M059J (cell line): ENCODE measurements around the gene TM4SF5. TPM values are rescaled to one million over a fixed set of nuclear protein-coding genes. Genes with fewer than 3 reads are reported as not detected.
"Not testable (repeated sequence)": the region's sequence is repeated elsewhere in the genome, so short reads cannot be mapped to it uniquely, and the experiment has no call there.

ENCODE experiments used
- DNase-seq: peaks from one replicate; pipeline ENCODE4 v3.0.0-alpha.2; 2012; ENCODE audit warnings: low read depth
- total RNA-seq: library from RNA; depleted of rRNA; stranded (reverse); fragments of >200 nt; shearing (Covaris generic); gene quantifications from 2 replicates; pipeline ENCODE4 v1.2.3, GENCODE V29; 2014

Gene TM4SF5
- total RNA-seq, 1 experiment from 2014 or later, result not detected

- peak; percentile 84 for DNase-seq
Observed at GRCh38 chr17:4789951-4790704, 18.4 kb downstream of the TM4SF5 start.

GRCh38 chr17:4790705-4791088 lies 19.0 kb downstream of the TM4SF5 start:
- DNase-seq, result no peak

GRCh38 chr17:4795168-4795567 lies 23.5 kb downstream of the TM4SF5 start:
- no peak for DNase-seq

- DNase-seq, result peak; percentile 39
Observed at GRCh38 chr17:4796552-4796920, 24.9 kb downstream of the TM4SF5 start.

GRCh38 chr17:4800462-4801196 lies 28.9 kb downstream of the TM4SF5 start:
- no peak for DNase-seq

GRCh38 chr17:4802228-4802627 lies 30.5 kb downstream of the TM4SF5 start, which contains the start of gene C17orf114:
TSS of gene C17orf114 (minus strand) at chr17:4802328.
- no peak for DNase-seq

GRCh38 chr17:4806456-4806776 lies 34.7 kb downstream of the TM4SF5 start:
- peak; percentile 29 for DNase-seq

- DNase-seq, result peak; percentile 77
Observed at GRCh38 chr17:4806777-4807604, 35.3 kb downstream of the TM4SF5 start, which contains the start of gene PLD2. TSS of gene PLD2 (plus strand) at chr17:4807152. CDS start at chr17:4807773, 621 bp downstream.

- DNase-seq, result no peak
Observed at GRCh38 chr17:4807605-4808377, 36.1 kb downstream of the TM4SF5 start.

- DNase-seq, result no peak
Observed at GRCh38 chr17:4808378-4808767, 36.7 kb downstream of the TM4SF5 start.

- no peak for DNase-seq
Observed at GRCh38 chr17:4810696-4811290, 39.1 kb downstream of the TM4SF5 start.

- DNase-seq, result no peak
Observed at GRCh38 chr17:4811471-4811870, 39.8 kb downstream of the TM4SF5 start.

- no peak for DNase-seq
Observed at GRCh38 chr17:4812690-4813089, 41.0 kb downstream of the TM4SF5 start.

GRCh38 chr17:4815043-4815675 lies 43.5 kb downstream of the TM4SF5 start:
- DNase-seq, result no peak

GRCh38 chr17:4816826-4817225 lies 45.1 kb downstream of the TM4SF5 start:
- no peak for DNase-seq

- no peak for DNase-seq
Observed at GRCh38 chr17:4818276-4818675, 46.6 kb downstream of the TM4SF5 start.

GRCh38 chr17:4822835-4823234 lies 51.1 kb downstream of the TM4SF5 start:
- DNase-seq, result no peak

- no peak for DNase-seq
Observed at GRCh38 chr17:4823373-4824089, 51.8 kb downstream of the TM4SF5 start.

GRCh38 chr17:4827399-4827798 lies 55.7 kb downstream of the TM4SF5 start:
- DNase-seq, result no peak

GRCh38 chr17:4832829-4833177 lies 61.1 kb downstream of the TM4SF5 start:
- not testable (repeated sequence) for DNase-seq
